ENCODE measurements around the gene GSE1.
A peak's percentile ranks its signal among the peaks of the same experiment; 100 is the strongest.
"Not testable (repeated sequence)": the region's sequence is repeated elsewhere in the genome, so short reads cannot be mapped to it uniquely, and the experiment has no call there.

Gene GSE1

DNA sequence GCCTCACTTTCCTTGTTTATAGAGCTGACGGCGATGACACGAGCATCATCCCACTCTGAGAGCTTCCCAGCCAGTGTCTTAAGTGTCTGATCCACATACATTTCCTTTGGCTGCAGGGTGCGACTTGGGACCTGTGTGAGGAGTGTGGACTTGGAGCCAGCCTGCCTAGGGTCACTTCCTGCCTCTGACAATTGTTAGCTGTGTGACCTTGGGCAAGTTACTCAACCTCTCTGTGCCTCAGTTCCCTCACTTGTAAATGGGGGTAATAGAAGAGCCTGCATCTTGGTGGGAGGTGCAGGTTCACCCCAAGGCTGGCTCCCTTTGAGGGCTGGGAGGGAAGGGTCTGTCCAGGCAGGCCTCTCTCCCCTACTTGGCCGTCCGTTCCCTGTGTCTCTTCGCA is 27.4 kb upstream of the GSE1 start:
- no peak for FAIRE-seq
- TF ChIP-seq POLR2AphosphoS5 (IDR thresholded peaks at IDR 0.05; ENCODE audit: low read depth, low read length): no peak
- TF ChIP-seq TAF1 (IDR thresholded peaks at IDR 0.05; ENCODE audit: borderline replicate concordance, low read depth, low read length): no peak
- TF ChIP-seq POLR2A (IDR thresholded peaks at IDR 0.05; ENCODE audit: low read depth, low read length): no peak
- DNase-seq (ENCODE audit: insufficient read length): no peak

DNA sequence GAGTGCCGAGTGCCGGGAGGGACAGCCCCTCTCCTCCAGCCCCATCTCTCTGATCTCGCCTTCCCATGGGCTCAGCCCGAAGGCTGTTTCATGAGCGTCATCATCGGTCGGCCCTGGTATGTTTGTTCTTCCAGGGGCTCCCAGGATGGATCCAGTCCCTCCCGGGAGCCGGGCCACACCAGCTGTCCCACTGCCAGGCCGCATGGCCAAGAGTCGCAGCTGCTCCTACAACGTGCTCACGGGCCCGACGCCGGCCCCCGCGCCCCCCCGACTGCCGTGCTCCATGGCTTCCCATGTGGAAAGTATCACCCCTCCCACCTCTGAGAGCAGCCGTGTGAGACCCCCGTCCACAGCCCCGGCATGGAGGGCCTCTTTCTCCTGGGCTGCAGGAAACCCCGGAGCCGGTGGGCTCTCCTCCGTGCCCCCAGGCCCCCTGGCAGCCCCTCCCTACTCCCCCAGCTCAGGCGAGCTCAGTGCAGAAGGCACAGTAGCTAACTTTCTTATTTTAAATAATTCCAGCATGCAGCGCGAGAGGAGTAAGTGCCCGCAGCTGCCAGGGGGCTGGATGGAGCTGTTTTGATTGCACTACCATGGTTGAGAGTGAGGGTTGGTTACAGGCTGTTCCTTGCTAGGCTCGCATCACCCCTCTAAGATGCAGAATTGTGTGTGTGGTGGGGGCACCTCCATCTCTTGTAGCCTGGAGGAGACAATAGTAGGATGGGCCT is 26.6 kb upstream of the GSE1 start:
- no peak for FAIRE-seq

DNA sequence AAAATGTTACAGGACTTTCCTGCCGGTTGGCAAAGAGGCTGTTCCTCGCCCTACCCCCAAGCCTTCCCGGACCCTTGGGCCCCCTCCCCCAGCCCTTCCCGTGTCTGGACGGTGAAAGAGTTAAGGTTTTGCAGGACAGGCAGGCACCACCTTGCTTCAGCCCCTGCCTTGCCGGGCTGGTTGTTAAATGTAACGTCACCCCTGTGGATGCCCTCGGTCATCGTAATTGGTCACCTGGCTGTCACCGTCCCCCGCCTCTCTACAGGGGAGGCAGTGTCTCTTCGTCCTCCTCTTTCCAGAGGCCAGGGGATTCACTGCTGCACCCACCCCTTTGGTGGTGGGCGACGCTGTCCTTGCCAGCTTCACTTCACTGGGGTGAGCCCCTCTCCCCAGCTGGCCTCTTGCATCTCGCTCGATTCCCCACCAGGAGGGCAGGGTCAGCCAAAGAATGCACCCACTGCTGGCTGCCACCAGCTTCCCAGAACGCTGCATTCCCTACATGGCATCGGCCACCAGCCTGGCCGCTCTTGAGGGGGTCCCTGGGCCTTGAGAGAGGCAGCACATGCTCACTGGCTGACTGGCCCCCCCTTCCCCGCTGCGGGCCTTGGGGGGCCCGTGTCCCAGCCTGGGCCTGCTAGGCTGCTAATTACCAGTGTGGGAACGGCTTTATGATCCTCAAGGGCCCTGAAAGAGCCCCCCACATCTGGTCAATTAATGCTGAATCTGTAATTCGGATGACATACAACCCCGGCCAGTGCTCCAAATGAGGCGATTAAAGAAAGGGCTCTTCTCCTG is 25.2 kb upstream of the GSE1 start:
- TF ChIP-seq TAF1 (IDR thresholded peaks at IDR 0.05; ENCODE audit: borderline replicate concordance, low read depth, low read length): no peak
- no peak for TF ChIP-seq POLR2A (IDR thresholded peaks at IDR 0.05; ENCODE audit: low read depth, low read length)
- TF ChIP-seq POLR2AphosphoS5 (IDR thresholded peaks at IDR 0.05; ENCODE audit: low read depth, low read length): no peak
- FAIRE-seq (no peak), DNase-seq (ENCODE audit: insufficient read length) (no peak)

More for the DNA sequence above, 26.6 kb upstream of the GSE1 start:
- TF ChIP-seq TAF1 (IDR thresholded peaks at IDR 0.05; ENCODE audit: borderline replicate concordance, low read depth, low read length) (no peak), POLR2A (IDR thresholded peaks at IDR 0.05; ENCODE audit: low read depth, low read length) (no peak), POLR2AphosphoS5 (IDR thresholded peaks at IDR 0.05; ENCODE audit: low read depth, low read length) (no peak)
- no peak for DNase-seq (ENCODE audit: insufficient read length)

DNA sequence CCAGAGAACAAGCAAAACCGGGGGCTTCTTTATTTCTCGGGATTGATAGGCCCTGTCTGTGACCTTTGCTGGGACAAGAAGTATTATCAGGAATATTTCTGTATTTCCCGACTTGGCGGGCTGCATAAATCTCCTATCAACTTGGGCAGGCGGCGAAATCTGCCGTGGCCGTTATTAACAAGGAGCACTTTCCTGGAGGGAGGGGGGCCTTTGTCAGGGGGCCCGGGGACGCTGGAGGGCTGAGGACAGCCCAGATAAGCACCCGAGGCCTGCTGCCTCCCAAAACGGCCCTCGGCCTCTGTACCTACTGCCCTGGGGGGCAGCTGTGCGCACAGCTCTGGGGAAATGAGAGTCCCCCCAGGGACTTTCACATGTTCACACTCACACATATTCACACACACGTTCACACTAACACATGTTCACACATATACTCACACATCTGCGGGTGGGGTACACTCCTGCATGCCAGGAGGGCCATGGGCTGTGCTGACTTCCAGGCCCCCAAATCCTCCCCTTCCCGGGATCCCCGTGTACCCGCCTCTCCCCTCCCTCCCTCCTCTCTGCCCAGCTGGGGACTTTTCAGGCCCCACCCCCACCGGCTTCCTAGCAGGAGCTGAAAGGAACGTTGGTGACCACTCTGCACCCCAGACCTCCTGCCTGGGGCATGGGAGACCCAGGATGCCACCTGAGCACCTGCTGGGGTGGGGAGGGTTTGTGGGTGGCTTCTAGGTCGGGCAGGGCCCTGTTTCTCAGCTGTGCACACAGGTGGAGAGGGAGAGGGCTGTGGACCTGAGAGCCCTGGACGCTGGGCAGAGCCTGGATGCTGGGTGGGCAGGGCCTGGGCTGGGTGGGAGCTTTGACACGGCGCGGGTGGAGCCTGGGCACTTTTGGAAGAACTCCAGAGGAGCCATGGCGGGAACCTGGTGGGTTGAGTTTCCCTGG is 24.3 kb upstream of the GSE1 start:
- TF ChIP-seq POLR2AphosphoS5 (IDR thresholded peaks at IDR 0.05; ENCODE audit: low read depth, low read length): no peak
- TF ChIP-seq TAF1 (IDR thresholded peaks at IDR 0.05; ENCODE audit: borderline replicate concordance, low read depth, low read length): no peak
- no peak for TF ChIP-seq POLR2A (IDR thresholded peaks at IDR 0.05; ENCODE audit: low read depth, low read length)
- no peak for DNase-seq (ENCODE audit: insufficient read length)
- FAIRE-seq: no peak

DNA sequence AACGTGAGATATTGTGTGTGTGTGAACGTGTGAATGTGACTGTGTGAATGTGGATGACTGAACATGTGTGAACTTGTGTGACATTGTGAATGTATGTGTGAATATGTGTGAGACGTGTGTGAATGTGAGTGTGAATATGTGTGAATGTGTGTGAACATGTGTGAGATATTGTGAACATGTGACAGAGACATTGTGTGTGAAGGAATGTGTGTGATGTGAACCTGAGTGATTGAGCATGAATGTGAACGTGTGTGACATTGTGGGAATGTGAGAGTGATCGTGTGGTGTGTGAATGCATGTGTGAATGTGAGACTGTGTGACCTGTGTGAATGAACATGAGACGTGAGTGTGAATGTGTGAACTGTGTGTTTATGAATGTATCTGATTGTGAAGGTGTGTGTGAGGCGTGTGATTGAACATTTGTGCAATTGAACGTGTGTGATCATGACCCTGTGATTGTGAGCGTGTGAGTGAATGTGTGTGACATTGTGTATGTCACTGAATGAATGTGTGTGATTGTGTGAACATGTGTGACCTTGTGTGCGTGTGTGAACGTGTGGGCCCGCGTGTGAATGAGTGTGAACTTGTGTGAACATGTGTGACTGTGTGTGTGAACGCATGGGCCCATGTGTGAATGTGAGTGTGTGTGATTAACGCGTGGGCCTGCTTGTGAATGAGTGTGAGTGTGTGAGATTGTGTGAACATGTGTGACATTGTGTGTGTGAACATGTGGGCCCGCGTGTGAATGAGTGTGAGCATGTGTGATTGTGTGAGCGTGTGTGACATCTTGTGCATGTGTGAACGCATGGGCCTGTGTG is 23.2 kb upstream of the GSE1 start:
- FAIRE-seq (peak; percentile 92), DNase-seq (ENCODE audit: insufficient read length) (no peak)
- no peak for TF ChIP-seq POLR2A (IDR thresholded peaks at IDR 0.05; ENCODE audit: low read depth, low read length)
- TF ChIP-seq POLR2AphosphoS5 (IDR thresholded peaks at IDR 0.05; ENCODE audit: low read depth, low read length): peak; percentile 35; the same call in 1 of the 2 replicates

DNA sequence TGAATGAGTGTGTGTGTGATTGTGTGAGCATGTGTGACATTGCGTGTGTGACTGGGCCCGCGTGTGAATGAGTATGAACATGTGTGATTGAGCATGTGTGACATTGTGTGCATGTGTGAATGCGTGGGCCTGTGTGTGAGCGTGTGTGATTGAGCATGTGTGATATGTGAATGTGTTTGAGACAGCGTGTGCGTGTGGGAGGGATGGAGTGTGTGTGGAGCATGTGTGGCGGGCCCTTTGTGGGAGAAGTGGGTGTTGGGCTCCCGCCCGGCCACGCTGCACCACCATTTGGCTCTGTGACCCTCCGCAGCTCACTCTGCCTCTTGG is 22.7 kb upstream of the GSE1 start:
- DNase-seq (ENCODE audit: insufficient read length) (no peak), FAIRE-seq (peak; percentile 5)
- TF ChIP-seq POLR2AphosphoS5 (IDR thresholded peaks at IDR 0.05; ENCODE audit: low read depth, low read length) (no peak), TAF1 (IDR thresholded peaks at IDR 0.05; ENCODE audit: borderline replicate concordance, low read depth, low read length) (no peak), POLR2A (IDR thresholded peaks at IDR 0.05; ENCODE audit: low read depth, low read length) (no peak)

DNA sequence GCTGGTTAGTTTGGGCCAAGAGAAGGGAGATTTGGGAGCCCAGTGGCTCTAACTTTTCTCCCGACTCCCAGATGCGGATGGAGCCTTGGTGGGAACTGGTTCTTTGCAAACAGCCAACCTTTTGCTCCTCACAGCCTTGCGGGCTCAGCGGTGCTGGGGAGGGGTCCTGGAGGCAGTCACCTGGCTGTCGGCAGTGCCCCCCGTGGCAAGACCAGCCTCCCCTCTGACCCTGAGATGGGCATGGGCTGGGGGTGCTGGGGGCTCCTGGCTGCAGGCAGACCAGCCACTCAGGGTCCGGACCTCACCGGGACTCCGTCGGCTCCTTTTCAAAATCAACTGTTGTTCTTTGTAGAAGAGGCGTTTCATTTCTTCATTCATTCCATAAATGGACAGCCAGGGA is 21.7 kb upstream of the GSE1 start:
- no peak for FAIRE-seq
- no peak for DNase-seq (ENCODE audit: insufficient read length)
- TF ChIP-seq POLR2A (IDR thresholded peaks at IDR 0.05; ENCODE audit: low read depth, low read length) (no peak), TAF1 (IDR thresholded peaks at IDR 0.05; ENCODE audit: borderline replicate concordance, low read depth, low read length) (no peak), POLR2AphosphoS5 (IDR thresholded peaks at IDR 0.05; ENCODE audit: low read depth, low read length) (no peak)

DNA sequence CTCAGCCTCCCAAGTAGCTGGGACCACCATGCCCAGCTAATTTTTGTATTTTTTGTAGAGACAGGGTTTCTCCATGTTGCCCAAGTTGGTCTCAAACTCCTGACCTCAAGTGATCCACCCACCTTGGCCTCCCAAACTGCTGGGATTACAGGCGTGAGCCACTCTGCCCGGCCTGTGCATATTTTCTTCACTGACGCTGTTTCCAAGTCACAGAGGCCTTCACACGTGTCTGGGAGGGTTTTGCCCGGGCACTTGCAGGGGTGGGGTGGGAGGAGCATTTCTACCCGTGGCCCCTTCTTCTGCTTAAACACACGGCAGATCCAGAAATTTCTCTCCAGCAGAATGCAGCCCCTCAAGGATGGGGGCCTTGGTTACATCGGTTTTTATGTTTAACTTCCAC is 20.8 kb upstream of the GSE1 start:
- not testable (repeated sequence) for DNase-seq (ENCODE audit: insufficient read length); FAIRE-seq

DNA sequence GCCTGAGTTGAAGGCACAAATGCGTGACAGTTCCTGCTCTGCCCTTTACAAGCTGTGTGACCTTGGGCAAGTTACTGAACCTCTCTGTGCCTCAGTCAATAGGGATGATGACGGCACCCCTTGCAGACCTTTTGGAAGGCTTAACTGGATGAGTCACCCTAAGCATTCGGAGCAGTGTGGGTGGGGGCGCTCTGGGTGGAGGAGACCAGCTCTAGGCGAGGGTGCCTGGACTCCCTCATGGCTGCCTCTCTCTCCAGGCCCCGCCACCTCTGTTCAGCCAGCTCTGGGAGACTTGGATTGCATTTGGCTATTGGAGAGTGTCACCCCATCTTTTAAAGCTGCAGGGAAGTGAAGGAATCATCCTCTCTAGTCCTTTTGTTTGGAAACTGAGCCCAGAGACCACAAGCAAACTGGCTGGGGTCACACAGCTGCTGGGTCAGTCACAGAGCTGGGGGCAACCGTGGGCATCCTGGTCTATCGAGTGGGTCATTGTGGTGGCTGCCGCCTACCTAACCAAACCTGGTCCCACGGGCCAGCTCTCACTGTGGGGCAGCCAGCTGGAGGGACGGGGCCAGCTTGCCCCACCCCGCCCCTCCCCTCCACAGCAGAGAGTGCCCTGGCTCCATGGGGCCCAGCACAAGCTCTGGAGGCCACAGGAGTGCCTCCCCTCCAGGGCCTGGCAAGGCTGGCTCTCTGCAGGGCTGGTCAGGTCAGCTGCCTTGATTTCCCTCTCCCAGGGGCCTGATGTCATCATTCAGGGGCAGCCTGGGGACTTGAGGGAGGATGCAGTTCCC is 20.2 kb upstream of the GSE1 start:
- no peak for TF ChIP-seq POLR2A (IDR thresholded peaks at IDR 0.05; ENCODE audit: low read depth, low read length)
- TF ChIP-seq POLR2AphosphoS5 (IDR thresholded peaks at IDR 0.05; ENCODE audit: low read depth, low read length): no peak
- TF ChIP-seq TAF1 (IDR thresholded peaks at IDR 0.05; ENCODE audit: borderline replicate concordance, low read depth, low read length): no peak
- FAIRE-seq: no peak
- DNase-seq (ENCODE audit: insufficient read length): no peak

DNA sequence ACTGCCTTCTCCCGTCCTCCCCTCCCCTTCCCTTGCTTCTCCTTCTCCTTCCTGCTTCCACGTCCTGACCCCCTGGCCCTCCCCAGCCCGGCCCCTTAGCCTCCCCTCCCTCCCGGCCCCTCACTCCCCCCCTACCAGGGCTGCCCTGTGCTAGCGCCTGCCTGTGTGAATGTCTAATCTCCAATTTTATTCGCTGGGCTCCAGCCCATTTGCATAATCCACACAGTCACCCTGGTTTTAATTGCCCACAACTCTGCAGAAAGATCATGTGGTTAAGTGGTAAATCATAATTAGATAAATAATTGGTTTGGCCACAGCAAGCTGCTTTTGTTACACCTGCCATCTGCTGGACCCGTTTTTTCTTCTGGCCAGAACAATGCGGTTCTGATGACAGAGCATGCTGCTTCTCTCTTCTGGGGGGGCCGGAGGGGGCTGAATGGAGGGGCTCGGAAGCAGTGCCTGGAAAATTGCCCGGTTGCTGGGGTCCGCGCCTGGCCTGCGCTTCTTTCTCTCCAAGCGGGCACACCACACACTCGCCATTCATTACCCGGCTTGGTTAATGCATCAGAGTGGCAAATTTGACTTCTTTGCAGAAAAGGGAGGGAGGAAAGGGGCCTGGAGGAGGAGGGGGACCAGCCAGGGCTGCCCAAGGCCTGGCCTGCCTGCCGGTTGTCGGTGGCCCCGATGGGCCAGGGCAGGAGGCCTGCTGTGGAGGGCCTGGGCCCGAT is 19.5 kb upstream of the GSE1 start:
- no peak for DNase-seq (ENCODE audit: insufficient read length)
- no peak for FAIRE-seq
- no peak for TF ChIP-seq POLR2AphosphoS5 (IDR thresholded peaks at IDR 0.05; ENCODE audit: low read depth, low read length)

Measured in GM12892 (cell line).